Hepatocyte (in vitro differentiated cells): ENCODE measurements around the gene ATXN1. TPM values are rescaled to one million over a fixed set of nuclear protein-coding genes. Genes with fewer than 3 reads are reported as not detected.

ENCODE experiments used
- DNase-seq: peaks from one replicate; pipeline ENCODE4 v3.0.0-alpha.2; 2016; ENCODE audit warnings: low spot score
- H2AFZ ChIP-seq: fragments of 200-600 bp; sonication (generic); 2 replicates; pipeline ENCODE4 v1.6.0; 2016; ENCODE audit warnings: antibody characterized with exemption, mild to moderate bottlenecking
- H3K27ac ChIP-seq: fragments of 200-600 bp; sonication (generic); 2 replicates; pipeline ENCODE4 v1.5.1; 2016; ENCODE audit warnings: mild to moderate bottlenecking
- H3K27me3 ChIP-seq: fragments of 200-600 bp; sonication (generic); 2 replicates; pipeline ENCODE4 v1.6.1; 2016
- H3K36me3 ChIP-seq: fragments of 200-600 bp; sonication (generic); replicated peaks from 2 replicates; pipeline ENCODE4 v1.5.1; 2016; ENCODE audit warnings: low read depth; ENCODE audit not compliant: insufficient read depth
- H3K4me1 ChIP-seq: fragments of 200-600 bp; sonication (generic); 2 replicates; pipeline ENCODE4 v1.5.1; 2016; ENCODE audit warnings: mild to moderate bottlenecking, moderate library complexity; ENCODE audit not compliant: insufficient read depth
- H3K4me2 ChIP-seq: fragments of 200-600 bp; sonication (generic); 2 replicates; pipeline ENCODE4 v1.6.0; 2016
- H3K4me3 ChIP-seq: fragments of 200-600 bp; sonication (generic); 2 replicates; pipeline ENCODE4 v1.5.1; 2016; ENCODE audit warnings: mild to moderate bottlenecking
- H3K79me2 ChIP-seq: fragments of 200-600 bp; sonication (generic); 2 replicates; pipeline ENCODE4 v1.6.0; 2017; ENCODE audit warnings: mild to moderate bottlenecking
- H3K9me2 ChIP-seq: fragments of 200-600 bp; sonication (generic); replicated peaks from 2 replicates; pipeline ENCODE4 v1.6.0; 2017; ENCODE audit warnings: mild to moderate bottlenecking; ENCODE audit not compliant: insufficient read depth
- H3K9me3 ChIP-seq: fragments of 200-600 bp; sonication (generic); 2 replicates; pipeline ENCODE4 v1.5.1; 2016; ENCODE audit warnings: low read depth, mild to moderate bottlenecking
- H4K20me1 ChIP-seq: fragments of 200-600 bp; sonication (generic); 2 replicates; pipeline ENCODE4 v1.6.0; 2016; ENCODE audit warnings: mild to moderate bottlenecking; ENCODE audit not compliant: insufficient read depth, poor library complexity, severe bottlenecking
- EZH2 ChIP-seq: fragments of 200-600 bp; sonication (generic); IDR thresholded peaks from 2 replicates; pipeline ENCODE4 v1.6.1; 2016; ENCODE audit warnings: antibody characterized with exemption, mild to moderate bottlenecking, borderline replicate concordance
- EZH2phosphoT487 ChIP-seq: fragments of 200-600 bp; sonication (generic); IDR thresholded peaks from one replicate; pipeline ENCODE4 v1.6.1; 2018; ENCODE audit warnings: antibody characterized with exemption, mild to moderate bottlenecking, low read depth, moderate library complexity; ENCODE audit not compliant: unreplicated experiment, severe bottlenecking
- WGBS: methylation state at CpG from one replicate; pipeline ENCODE4 v1.1.6; 2016; ENCODE audit warnings: low lambda C conversion rate; ENCODE audit errors: missing lambda C conversion rate; 5-methylcytosine and 5-hydroxymethylcytosine counted together
- polyA plus RNA-seq: library from polyadenylated mRNA; unstranded; fragments of >200 nt; fragmentation: Nextera tagmentation; extraction: Ambion mirVana; gene quantifications from 2 replicates; pipeline ENCODE4 v1.2.1, GENCODE V29; 2016
- total RNA-seq: library from RNA; depleted of rRNA; stranded (reverse); fragments of >200 nt; gene quantifications from 2 replicates; pipeline ENCODE4 v1.2.3, GENCODE V29; 2014
- TF ChIP-seq, protein P1 (sequence below): fragments of 200-600 bp; sonication (generic); IDR thresholded peaks from 2 replicates; pipeline ENCODE4 v1.5.1; 2016; ENCODE audit warnings: antibody characterized with exemption, mild to moderate bottlenecking; ENCODE audit not compliant: poor library complexity

Gene ATXN1
- total and polyA plus RNA-seq, 2 experiments from 2014 or later, result 14.7 to 32.6 TPM

GRCh38 chr6:16496991-16497801, 264.1 kb downstream of the ATXN1 start:
- Histone ChIP-seq H3K9me3 (no peaks in the 10 kb centered on the region), H3K4me2 (peak overlapping the region; percentile 44), H3K27ac (no peak overlapping the region), H4K20me1 (no peaks in the 10 kb centered on the region), H3K27me3 (no peaks in the 10 kb centered on the region), H3K9me2 (no peaks in the 10 kb centered on the region), H3K4me1 (no peaks in the 10 kb centered on the region), H3K4me3 (no peak overlapping the region), H2AFZ (no peak overlapping the region), H3K36me3 (no peaks in the 10 kb centered on the region), H3K79me2 (no peaks in the 10 kb centered on the region)
- TF ChIP-seq EZH2phosphoT487 (no peak), EZH2 (no peak)
- TF ChIP-seq, protein P1, sequence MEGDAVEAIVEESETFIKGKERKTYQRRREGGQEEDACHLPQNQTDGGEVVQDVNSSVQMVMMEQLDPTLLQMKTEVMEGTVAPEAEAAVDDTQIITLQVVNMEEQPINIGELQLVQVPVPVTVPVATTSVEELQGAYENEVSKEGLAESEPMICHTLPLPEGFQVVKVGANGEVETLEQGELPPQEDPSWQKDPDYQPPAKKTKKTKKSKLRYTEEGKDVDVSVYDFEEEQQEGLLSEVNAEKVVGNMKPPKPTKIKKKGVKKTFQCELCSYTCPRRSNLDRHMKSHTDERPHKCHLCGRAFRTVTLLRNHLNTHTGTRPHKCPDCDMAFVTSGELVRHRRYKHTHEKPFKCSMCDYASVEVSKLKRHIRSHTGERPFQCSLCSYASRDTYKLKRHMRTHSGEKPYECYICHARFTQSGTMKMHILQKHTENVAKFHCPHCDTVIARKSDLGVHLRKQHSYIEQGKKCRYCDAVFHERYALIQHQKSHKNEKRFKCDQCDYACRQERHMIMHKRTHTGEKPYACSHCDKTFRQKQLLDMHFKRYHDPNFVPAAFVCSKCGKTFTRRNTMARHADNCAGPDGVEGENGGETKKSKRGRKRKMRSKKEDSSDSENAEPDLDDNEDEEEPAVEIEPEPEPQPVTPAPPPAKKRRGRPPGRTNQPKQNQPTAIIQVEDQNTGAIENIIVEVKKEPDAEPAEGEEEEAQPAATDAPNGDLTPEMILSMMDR, result no peak
- DNase-seq, result no peak
- 57% methylated on average over 11 of the region's 11 CpGs for WGBS

- H4K20me1 ChIP-seq, result no peaks in the 10 kb centered on the region
- no peak for DNase-seq
- no peaks in the 10 kb centered on the region for H3K27me3 ChIP-seq
- no peaks in the 10 kb centered on the region for H3K79me2 ChIP-seq
- no peaks in the 10 kb centered on the region for H3K36me3 ChIP-seq
- TF ChIP-seq EZH2phosphoT487, result no peak
- TF ChIP-seq, protein P1, result no peak
- no peak for TF ChIP-seq EZH2
- H3K4me1 ChIP-seq, result no peaks in the 10 kb centered on the region
- no peak overlapping the region for H3K27ac ChIP-seq
- WGBS, result 86% methylated on average over 5 of the region's 5 CpGs
- no peak overlapping the region for H3K4me2 ChIP-seq
- no peaks in the 10 kb centered on the region for H3K9me3 ChIP-seq
- H3K4me3 ChIP-seq, result no peak overlapping the region
- no peaks in the 10 kb centered on the region for H3K9me2 ChIP-seq
- H2AFZ ChIP-seq, result no peak overlapping the region
Observed at GRCh38 chr6:16496210-16496609, 265.1 kb downstream of the ATXN1 start.

DNA sequence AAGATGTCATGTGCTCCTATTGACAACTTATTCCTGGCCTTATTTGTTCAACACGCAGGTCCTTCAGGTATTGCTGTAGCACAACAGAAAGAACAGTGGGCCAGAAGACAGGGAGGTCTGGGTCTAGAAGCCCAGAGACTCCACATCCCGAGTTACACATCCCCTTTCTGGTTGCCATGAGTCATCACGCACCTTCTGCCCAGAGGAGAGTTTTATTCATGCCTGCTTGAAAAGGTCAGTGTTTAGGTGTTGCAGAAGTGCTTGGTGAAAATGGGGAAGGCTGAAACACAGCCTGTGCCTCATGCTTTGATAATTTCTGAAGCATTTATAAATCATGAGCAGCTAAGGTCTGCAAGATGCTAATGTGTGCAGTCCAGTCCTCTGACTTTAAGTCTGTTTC, 266.5 kb downstream of the ATXN1 start:
- DNase-seq, result no peak
- Histone ChIP-seq H3K27ac (no peak overlapping the region), H3K27me3 (no peaks in the 10 kb centered on the region), H2AFZ (no peak overlapping the region), H3K4me3 (no peak overlapping the region), H3K36me3 (no peaks in the 10 kb centered on the region), H3K9me2 (no peaks in the 10 kb centered on the region), H3K4me1 (no peaks in the 10 kb centered on the region), H4K20me1 (no peaks in the 10 kb centered on the region), H3K4me2 (no peak overlapping the region), H3K9me3 (no peaks in the 10 kb centered on the region), H3K79me2 (no peaks in the 10 kb centered on the region)
- WGBS, result 74% methylated on average over 3 of the region's 3 CpGs
- TF ChIP-seq EZH2, result no peak
- TF ChIP-seq, protein P1, result no peak
- TF ChIP-seq EZH2phosphoT487, result no peak
